NT2/D1 (cell line): ENCODE measurements around the gene ANTXR1.

ENCODE experiments used
- YY1 ChIP-seq: IDR thresholded peaks from 2 replicates; pipeline ENCODE4 v1.6.1; 2011; ENCODE audit not compliant: insufficient read length, insufficient read depth
- ZNF274 ChIP-seq: IDR thresholded peaks from 2 replicates; pipeline ENCODE4 v1.6.1; 2011; ENCODE audit warnings: mild to moderate bottlenecking, low read depth, low read length

- no peak for TF ChIP-seq YY1
- TF ChIP-seq ZNF274 = no peak
Measured at GRCh38 chr2:69018678-69019095, 5.7 kb downstream of the ANTXR1 start.
